GM19351 (cell line): ENCODE results near the gene VPS52.
"Not testable (repeated sequence)": the region's sequence is repeated elsewhere in the genome, so short reads cannot be mapped to it uniquely, and the experiment has no call there.

Source experiments
- ATAC-seq: cut with Tn5 transposase; IDR thresholded peaks from one replicate; pipeline ENCODE4 v1.9.1; 2021; ENCODE audit warnings: mild to moderate bottlenecking, moderate library complexity; ENCODE audit not compliant: unreplicated experiment

The VPS52 gene

GRCh38 chr6:33304216-33304615, 32.5 kb upstream of the VPS52 start:
- ATAC-seq: no peak

- ATAC-seq: no peak
Observed at GRCh38 chr6:33301877-33302276, 30.2 kb upstream of the VPS52 start.

- ATAC-seq: peak; percentile 73
Observed at GRCh38 chr6:33299237-33299944, 27.7 kb upstream of the VPS52 start.

- ATAC-seq: peak; percentile 34
Observed at GRCh38 chr6:33298773-33299236, 27.1 kb upstream of the VPS52 start, which contains the start of gene RGL2. Gene RGL2, minus strand, starts transcription at chr6:33298942. Its CDS starts 332 bp downstream, at chr6:33298610.

- no peak for ATAC-seq
Observed at GRCh38 chr6:33297956-33298772, 26.5 kb upstream of the VPS52 start.

- no peak for ATAC-seq
Observed at GRCh38 chr6:33297406-33297955, 25.8 kb upstream of the VPS52 start.

- ATAC-seq: no peak
Observed at GRCh38 chr6:33296797-33297405, 25.2 kb upstream of the VPS52 start.

GRCh38 chr6:33295621-33296369, 24.1 kb upstream of the VPS52 start:
- no peak for ATAC-seq

GRCh38 chr6:33294086-33294823, 22.6 kb upstream of the VPS52 start:
- ATAC-seq: no peak

GRCh38 chr6:33292996-33293682, 21.5 kb upstream of the VPS52 start:
- no peak for ATAC-seq

GRCh38 chr6:33290459-33290858, 18.8 kb upstream of the VPS52 start:
- no peak for ATAC-seq

GRCh38 chr6:33289784-33290315, 18.2 kb upstream of the VPS52 start:
- peak; percentile 4 for ATAC-seq

GRCh38 chr6:33288921-33289783, 17.5 kb upstream of the VPS52 start, which contains the start of the genes PFDN6 and WDR46:
Gene PFDN6, plus strand, starts transcription at chr6:33289601. Its CDS starts 256 bp downstream, at chr6:33289857.
Gene WDR46, minus strand, starts transcription at chr6:33289239. Its CDS starts 69 bp downstream, at chr6:33289170.
- ATAC-seq: peak; percentile 87

- no peak for ATAC-seq
Observed at GRCh38 chr6:33288141-33288920, 16.7 kb upstream of the VPS52 start.

- ATAC-seq: no peak
Observed at GRCh38 chr6:33286946-33287914, 15.6 kb upstream of the VPS52 start.

GRCh38 chr6:33285214-33285613, 13.5 kb upstream of the VPS52 start:
- ATAC-seq: not testable (repeated sequence)
